ENCODE results near the gene OXER1.

- no peak for TF ChIP-seq CTCF (IDR thresholded peaks at IDR 0.05)
- no peak for TF ChIP-seq POLR2A (IDR thresholded peaks at IDR 0.05)
These were observed 32.7 kb upstream of the OXER1 start for GRCh38 chr2:42796427-42797248.
